Subcutaneous abdominal adipose tissue (tissue), 5 donors: ENCODE data around the gene SPATS2.
"Not testable (repeated sequence)": the region's sequence is repeated elsewhere in the genome, so short reads cannot be mapped to it uniquely, and the experiment has no call there.

Experiments used
- H3K27ac ChIP-seq: one replicate; pipeline ENCODE4 v1.7.0; 2013; ENCODE audit warnings: low read depth, mild to moderate bottlenecking, inconsistent platforms, low read length, moderate library complexity
- H3K27me3 ChIP-seq, 5 donors: one replicate each; pipeline ENCODE4 v1.7.0; 2013; ENCODE audit warnings: low read length in 5 of 5, inconsistent platforms in 1 of 5; ENCODE audit not compliant: control insufficient read depth in 5 of 5, insufficient read depth in 4 of 5
- H3K36me3 ChIP-seq, 5 donors: one replicate each; pipeline ENCODE4 v1.7.0; 2013; ENCODE audit warnings: low read length in 5 of 5; ENCODE audit not compliant: control insufficient read depth in 5 of 5, insufficient read depth in 5 of 5
- H3K4me1 ChIP-seq, 5 donors: one replicate each; pipeline ENCODE4 v1.7.0; 2013; ENCODE audit warnings: low read length in 5 of 5, mild to moderate bottlenecking in 3 of 5, moderate library complexity in 1 of 5; ENCODE audit not compliant: control insufficient read depth in 5 of 5, insufficient read depth in 5 of 5
- H3K4me3 ChIP-seq, 5 donors: one replicate each; pipeline ENCODE4 v1.7.0; 2013; ENCODE audit warnings: low read length in 5 of 5, low read depth in 1 of 5
- H3K9ac ChIP-seq, 5 donors: one replicate each; pipeline ENCODE4 v1.7.0; 2013; ENCODE audit warnings: low read length in 5 of 5, mild to moderate bottlenecking in 4 of 5, moderate library complexity in 3 of 5
- H3K9me3 ChIP-seq, 5 donors: one replicate each; pipeline ENCODE4 v1.7.0; 2013; ENCODE audit warnings: low read length in 5 of 5; ENCODE audit not compliant: control insufficient read depth in 5 of 5
- donor health status: healthy.
- donor health status: healthy.
- donor health status: healthy.
- donor health status: healthy.
- donor health status: healthy.

Gene SPATS2

GRCh38 chr12:49521389-49521788 is 154.1 kb downstream of the SPATS2 start:
- Histone ChIP-seq H3K27me3 (no peaks in the 10 kb centered on the region), H3K4me3 (no peak overlapping the region), H3K9me3 (no peaks in the 10 kb centered on the region), H3K36me3 (peaks cover 13 to 34% (median 24%) of the 10 kb centered on the region in 5 donors), H3K27ac (no peak overlapping the region), H3K4me1 (no peaks in the 10 kb centered on the region), H3K9ac (no peak overlapping the region)

DNA sequence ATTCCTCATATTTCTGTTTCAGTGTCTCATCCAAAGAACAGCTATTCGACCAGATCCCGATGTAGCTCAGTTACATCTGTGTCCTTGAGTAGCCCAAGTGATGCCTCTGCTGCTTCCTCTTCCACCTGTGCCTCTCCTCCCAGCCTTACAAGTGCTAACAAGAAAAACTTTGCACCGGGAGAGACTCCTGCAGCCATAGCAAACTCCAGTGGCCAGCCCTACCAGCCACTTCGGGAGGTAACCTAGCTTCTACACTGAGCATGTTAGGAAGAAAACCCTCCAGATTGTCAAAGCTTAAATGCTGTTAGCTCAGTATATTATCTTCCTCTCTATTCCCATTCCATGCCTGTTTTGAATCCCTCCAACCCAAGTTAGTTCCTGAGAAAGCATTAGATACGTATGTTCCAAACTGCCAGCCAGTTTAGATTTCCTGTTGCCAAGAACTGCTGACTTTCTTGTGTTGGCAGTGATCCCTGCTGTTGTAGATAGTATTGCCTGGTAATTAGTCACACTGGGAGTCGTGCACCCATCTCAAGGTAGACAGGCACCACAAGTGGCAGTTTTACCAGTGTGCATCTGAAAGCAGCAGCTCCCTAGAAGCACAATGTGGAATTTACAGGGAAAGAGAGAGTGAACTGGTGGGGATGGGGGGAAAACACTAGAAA is 157.5 kb downstream of the SPATS2 start:
- peaks cover 15 to 43% (median 25%) of the 10 kb centered on the region in 5 donors for H3K36me3 ChIP-seq
- no peaks in the 10 kb centered on the region for H3K4me1 ChIP-seq
- no peaks in the 10 kb centered on the region for H3K9me3 ChIP-seq
- no peak overlapping the region for H3K27ac ChIP-seq
- no peaks in the 10 kb centered on the region for H3K27me3 ChIP-seq
- H3K4me3 ChIP-seq, result no peak overlapping the region
- H3K9ac ChIP-seq, result no peak overlapping the region

GRCh38 chr12:49525942-49526341 is 158.7 kb downstream of the SPATS2 start:
- Histone ChIP-seq H3K27ac (no peak overlapping the region), H3K4me1 (no peaks in the 10 kb centered on the region), H3K36me3 (peaks cover 15 to 40% (median 25%) of the 10 kb centered on the region in 5 donors), H3K9me3 (no peaks in the 10 kb centered on the region), H3K4me3 (no peak overlapping the region), H3K9ac (no peak overlapping the region), H3K27me3 (no peaks in the 10 kb centered on the region)

GRCh38 chr12:49527361-49528130 is 160.3 kb downstream of the SPATS2 start:
- Histone ChIP-seq H3K4me1 (no peaks in the 10 kb centered on the region), H3K27me3 (no peaks in the 10 kb centered on the region), H3K9ac (no peak overlapping the region), H3K36me3 (peaks cover 13 to 35% (median 25%) of the 10 kb centered on the region in 5 donors), H3K9me3 (no peaks in the 10 kb centered on the region), H3K4me3 (no peak overlapping the region), H3K27ac (no peak overlapping the region)

- no peak overlapping the region for H3K27ac ChIP-seq
- H3K4me1 ChIP-seq, result no peaks in the 10 kb centered on the region
- H3K4me3 ChIP-seq, result no peak overlapping the region
- H3K9me3 ChIP-seq, result no peaks in the 10 kb centered on the region
- no peak overlapping the region for H3K9ac ChIP-seq
- H3K27me3 ChIP-seq, result peaks cover 0 to 2% (median under 1%) of the 10 kb centered on the region in 5 donors
- H3K36me3 ChIP-seq, result peaks cover 10 to 30% (median 25%) of the 10 kb centered on the region in 5 donors
Observed at GRCh38 chr12:49529414-49529813, 162.2 kb downstream of the SPATS2 start.

DNA sequence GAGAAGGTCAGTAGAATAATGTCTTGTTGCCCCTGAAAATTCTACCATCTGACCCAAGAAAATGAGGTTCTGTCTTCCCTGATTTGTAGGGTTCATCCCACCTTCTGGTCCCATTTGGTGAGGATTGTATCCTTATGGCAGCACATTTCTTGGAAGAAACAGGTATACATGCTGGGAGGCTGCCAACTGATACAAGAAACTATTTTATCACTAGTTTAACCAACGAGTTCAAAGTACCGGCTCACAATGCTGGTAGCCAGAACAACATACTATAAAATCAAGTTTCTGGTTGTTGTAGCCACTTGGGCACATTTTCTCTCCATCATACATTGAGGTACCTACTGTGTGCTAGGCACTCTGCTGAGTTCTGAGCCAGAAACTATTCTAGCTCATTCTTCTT is 164.5 kb downstream of the SPATS2 start:
- Histone ChIP-seq H3K9ac (no peak overlapping the region), H3K27me3 (peaks cover 0 to 15% (median 9%) of the 10 kb centered on the region in 5 donors), H3K9me3 (no peaks in the 10 kb centered on the region), H3K36me3 (peaks cover 0 to 8% (median 3%) of the 10 kb centered on the region in 5 donors), H3K4me1 (peaks cover 0 to 10% (median 5%) of the 10 kb centered on the region in 5 donors), H3K27ac (no peak overlapping the region), H3K4me3 (no peak overlapping the region)

DNA sequence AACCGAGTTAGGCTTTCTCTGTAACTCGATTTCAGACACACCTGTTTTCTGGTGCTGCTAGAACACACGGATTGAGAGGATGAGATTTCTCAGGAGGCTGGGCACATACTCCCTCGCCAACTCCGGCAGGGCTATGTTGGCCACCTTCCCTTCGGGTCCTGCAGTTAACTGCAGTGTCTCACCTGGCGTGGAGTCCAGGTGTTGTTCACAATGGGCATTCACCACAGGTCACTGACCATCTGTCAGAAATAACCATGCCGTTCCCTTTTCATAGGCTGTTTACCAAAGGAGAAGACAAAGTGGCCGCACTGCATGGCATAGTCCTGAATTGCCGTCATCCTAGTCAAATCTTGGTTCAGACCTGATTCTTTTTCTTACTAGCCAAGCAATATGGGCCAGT is 166.1 kb downstream of the SPATS2 start:
- H3K4me1 ChIP-seq, result peaks cover 0 to 22% (median 17%) of the 10 kb centered on the region in 5 donors
- H3K36me3 ChIP-seq, result no peaks in the 10 kb centered on the region
- no peak overlapping the region for H3K27ac ChIP-seq
- H3K9me3 ChIP-seq, result no peaks in the 10 kb centered on the region
- H3K27me3 ChIP-seq, result peaks cover 6 to 25% (median 20%) of the 10 kb centered on the region in 5 donors
- no peak overlapping the region for H3K9ac ChIP-seq
- H3K4me3 ChIP-seq, result no peak overlapping the region

GRCh38 chr12:49534122-49534521 is 166.9 kb downstream of the SPATS2 start:
- not testable (repeated sequence) for H3K27ac ChIP-seq, H3K4me3 ChIP-seq, H3K9me3 ChIP-seq, H3K9ac ChIP-seq, H3K36me3 ChIP-seq
- Histone ChIP-seq H3K4me1 (peaks cover 0 to 23% (median 18%) of the 10 kb centered on the region in 5 donors), H3K27me3 (peaks cover 6 to 25% (median 20%) of the 10 kb centered on the region in 5 donors)

DNA sequence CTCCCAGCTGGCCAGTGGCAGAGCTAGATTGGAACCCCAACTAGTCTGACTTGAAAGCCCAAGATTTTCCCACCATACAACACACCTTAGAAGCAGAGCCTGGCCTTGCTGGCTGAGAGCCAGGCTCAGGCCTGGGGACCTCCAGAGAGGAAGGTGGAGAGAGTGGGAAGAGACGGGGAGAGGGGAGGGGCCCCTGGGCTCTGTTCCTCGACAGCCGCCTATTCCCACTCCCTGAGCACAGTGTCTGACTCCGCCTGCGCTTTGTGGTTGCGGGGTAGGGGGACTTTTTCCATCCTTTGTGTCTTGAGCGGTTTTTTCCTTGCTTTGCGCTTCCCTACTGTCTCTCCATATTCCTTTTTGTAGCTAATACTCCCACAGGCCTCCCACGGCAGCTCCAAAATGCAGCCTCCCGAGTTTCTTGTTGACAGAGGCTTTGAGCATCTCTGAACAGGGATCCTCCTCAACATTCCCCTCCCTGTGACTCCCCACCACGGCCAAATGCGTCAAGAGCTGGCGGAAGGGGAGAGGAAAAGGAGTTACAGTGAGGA is 167.5 kb downstream of the SPATS2 start:
- peaks cover 11 to 31% (median 26%) of the 10 kb centered on the region in 5 donors for H3K27me3 ChIP-seq
- no peaks in the 10 kb centered on the region for H3K9me3 ChIP-seq
- H3K9ac ChIP-seq, result no peak overlapping the region
- no peak overlapping the region for H3K27ac ChIP-seq
- H3K4me1 ChIP-seq, result peaks cover 0 to 27% (median 18%) of the 10 kb centered on the region in 5 donors
- H3K4me3 ChIP-seq, result no peak overlapping the region
- H3K36me3 ChIP-seq, result no peaks in the 10 kb centered on the region
